ENCODE results near the gene OR5B17.
"Not testable (repeated sequence)": the region's sequence is repeated elsewhere in the genome, so short reads cannot be mapped to it uniquely, and the experiment has no call there.

The OR5B17 gene

GRCh38 chr11:58358969-58359368, at the start of gene OR5B17:
Gene OR5B17 (minus strand): TSS chr11:58359069. CDS start chr11:58359069, 0 bp downstream.
- no peak for DNase-seq

GRCh38 chr11:58406774-58407173, 47.9 kb upstream of the OR5B17 start, which contains the start of gene OR5B3:
Gene OR5B3 (minus strand): TSS chr11:58406874. CDS start chr11:58403409, 3,465 bp downstream.
- no peak for DNase-seq

- not testable (repeated sequence) for DNase-seq
Observed at GRCh38 chr11:58399622-58400021, 40.8 kb upstream of the OR5B17 start.

DNA sequence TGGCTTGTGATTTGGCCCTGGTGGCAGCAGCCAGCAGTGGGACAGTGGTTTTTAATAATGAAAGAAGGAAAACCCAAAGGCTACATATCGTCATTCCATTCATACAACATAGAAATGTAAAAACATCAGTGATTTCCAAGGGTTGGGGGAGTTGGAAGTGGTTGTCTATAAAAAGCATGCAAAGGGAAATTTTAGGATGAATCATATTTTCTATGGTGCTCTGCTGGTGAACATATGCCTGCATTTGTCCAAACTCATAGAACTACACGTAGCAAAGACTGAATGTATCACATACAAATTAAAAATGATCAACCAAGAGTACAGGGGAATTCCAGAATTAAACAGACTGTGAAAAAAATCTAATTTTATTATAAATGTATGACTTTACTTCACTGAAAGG, 36.7 kb upstream of the OR5B17 start:
- DNase-seq, result no peak

GRCh38 chr11:58394195-58394594, 35.3 kb upstream of the OR5B17 start:
- DNase-seq, result no peak

DNA sequence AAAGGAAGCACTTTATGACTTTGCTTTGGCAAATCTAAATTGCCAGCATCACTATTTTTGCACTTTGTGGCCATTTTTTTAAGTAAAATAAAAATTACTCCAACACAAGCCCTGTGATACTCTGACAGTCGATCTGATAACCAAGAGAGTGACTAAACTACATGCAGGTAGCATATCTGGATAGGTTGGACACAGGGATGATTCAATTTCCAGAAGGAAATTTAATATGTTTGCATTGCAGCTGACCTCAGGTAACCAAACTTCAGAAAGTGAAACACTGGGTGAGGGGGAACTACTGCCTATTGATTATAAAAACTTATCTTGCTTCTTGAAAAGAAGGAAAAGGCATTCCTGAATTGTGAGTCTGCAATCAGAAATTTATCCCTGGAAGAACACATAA, 33.9 kb upstream of the OR5B17 start:
- no peak for DNase-seq

- DNase-seq, result no peak
Observed at GRCh38 chr11:58391879-58392278, 33.0 kb upstream of the OR5B17 start.

GRCh38 chr11:58390551-58391063, 31.7 kb upstream of the OR5B17 start:
- no peak for DNase-seq

DNA sequence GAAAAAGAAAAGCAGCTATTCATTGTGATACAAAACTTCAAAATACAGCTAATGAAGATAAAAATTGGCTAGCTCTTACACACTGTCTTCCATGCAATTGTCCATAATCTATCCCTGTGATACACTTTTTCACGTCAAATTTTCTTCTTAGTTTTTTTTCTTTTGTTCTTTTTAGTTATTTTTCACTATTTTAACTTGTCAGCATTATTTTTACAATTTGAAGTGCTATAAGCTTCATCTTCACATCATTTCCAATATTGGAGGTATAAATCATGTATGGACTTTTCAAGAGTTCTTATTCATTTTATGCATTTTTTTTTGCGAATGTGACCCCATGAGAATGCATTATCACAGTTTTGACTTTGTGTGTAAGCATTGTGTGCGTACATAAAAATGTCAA, 4.1 kb downstream of the OR5B17 start:
- no peak for DNase-seq

DNA sequence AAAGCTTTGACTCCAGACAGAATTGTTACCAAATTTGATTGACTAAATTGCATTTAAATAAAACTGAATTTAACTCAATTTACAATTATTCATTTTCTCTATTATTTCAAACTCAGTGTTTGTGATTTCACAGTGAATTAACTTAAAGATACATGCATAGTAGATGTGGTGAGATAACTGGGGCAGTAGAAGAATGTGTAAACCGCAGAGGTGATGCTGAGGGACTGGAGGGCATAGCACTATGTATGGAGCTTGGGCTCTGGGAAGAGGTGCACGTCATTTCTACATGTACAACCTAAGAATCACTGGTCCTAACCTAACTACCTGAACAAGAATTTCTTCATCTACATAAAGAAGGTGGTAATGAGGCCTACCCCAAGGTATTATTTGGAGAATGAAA, 13.7 kb downstream of the OR5B17 start:
- no peak for DNase-seq

GRCh38 chr11:58334708-58335107, 24.2 kb downstream of the OR5B17 start:
- DNase-seq, result peak in 1 of 3 donors; percentile 13

DNA sequence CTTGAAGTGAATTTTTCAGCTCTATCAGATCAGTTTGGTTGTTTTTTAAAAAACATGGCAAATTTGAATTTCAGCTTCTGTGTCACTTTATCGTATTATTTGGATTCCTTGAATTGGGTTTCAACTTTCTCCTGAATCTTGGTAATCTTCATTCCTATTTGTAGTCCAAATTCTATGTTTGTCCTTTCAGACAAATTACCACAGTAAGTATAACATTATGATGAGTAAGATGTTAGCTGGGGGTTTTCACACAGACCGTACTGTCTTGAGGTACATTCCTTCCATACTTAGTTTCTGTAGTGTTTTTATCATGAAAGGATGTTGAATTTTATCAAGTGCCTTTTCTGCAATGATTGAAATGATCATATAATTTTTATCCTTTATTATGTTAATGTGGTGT, 28.0 kb downstream of the OR5B17 start:
- no peak for DNase-seq

DNA sequence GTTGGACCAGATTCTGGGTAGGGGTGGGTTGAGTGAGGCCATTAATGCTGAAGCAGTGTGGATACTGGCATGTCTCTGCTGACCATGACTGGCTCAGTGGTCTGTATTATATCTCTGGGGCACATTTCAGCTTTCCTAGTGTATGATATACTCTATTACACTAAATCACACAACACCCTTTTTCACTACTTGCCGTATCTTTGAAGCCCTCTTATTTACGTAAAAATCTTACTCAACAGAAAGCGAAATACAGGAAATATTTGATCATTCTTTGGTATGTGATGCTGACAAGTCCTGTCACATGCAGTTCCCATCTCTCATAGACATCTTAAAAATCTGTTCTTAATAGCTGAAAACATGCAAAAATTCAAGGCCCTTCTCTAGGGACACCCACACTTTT, 40.3 kb downstream of the OR5B17 start:
- DNase-seq, result no peak

DNA sequence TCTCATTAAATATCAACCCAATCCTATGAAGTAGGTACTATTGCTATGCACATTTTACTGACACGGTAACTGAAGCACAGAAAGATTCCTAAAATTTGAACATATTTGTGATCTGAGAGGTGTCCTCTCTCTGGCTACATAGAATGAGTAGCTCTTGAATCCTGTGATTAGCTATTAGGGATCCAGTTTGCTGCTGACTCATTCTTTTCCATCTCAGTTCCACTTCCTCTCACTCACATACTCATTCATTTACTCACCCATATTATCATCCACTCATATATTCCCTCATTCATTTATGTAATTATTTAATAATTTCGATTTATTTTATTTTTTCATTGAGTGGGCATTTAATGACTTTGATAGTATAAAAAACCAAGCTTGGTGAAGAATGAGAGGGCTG, 42.7 kb downstream of the OR5B17 start:
- peak in 1 of 3 donors; percentile 3 for DNase-seq
